ENCODE measurements around the gene FYB2.

Gene FYB2

DNA sequence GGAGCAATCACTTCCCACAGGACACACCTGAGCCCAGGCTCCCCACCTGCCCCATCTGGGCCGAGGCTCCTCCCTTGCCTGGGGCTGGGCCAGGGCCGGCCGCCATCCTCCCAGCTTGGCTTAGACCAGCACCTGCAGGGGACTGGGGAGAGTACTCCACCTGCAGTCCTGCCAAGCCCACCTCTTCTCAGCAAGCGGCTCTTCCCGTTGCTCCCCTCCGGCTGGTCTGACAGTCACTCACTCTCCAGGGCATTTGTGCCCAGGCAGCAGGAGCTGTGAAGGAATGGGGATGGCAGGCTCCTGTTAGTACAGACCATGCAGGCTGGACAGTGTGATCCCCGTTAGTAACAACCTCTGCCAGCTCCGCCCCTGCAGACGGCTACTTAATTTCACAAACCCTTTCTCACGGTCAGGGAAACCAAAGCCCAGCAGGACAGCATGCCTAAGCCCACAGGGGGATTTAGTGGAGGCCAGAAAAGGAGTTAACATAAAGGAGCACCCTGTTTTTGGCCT is at the start of gene FYB2:
TSS of gene FYB2 (minus strand) at position 18 of the 513 bp plus-strand sequence. CDS start 114 bp downstream, outside the sequence.
- Histone ChIP-seq H3K9ac (ENCODE audit: low read length) (no peak within 1 kb of the TSS), H3K4me1 (ENCODE audit: insufficient read depth, low read length) (peaks cover 8% of the 10 kb centered on the region), H3K9me3 (ENCODE audit: low read length) (no peaks in the 10 kb centered on the region), H3K27me3 (ENCODE audit: control insufficient read depth in 1 of 2, insufficient read depth in 2 of 2, low read length in 2 of 2) (no peaks in the 10 kb centered on the region), H3K36me3 (ENCODE audit: insufficient read depth, low read length) (no peaks in the 10 kb centered on the region), H3K4me3 (ENCODE audit: low read depth in 1 of 2, low read length in 2 of 2) (no peak within 1 kb of the TSS), H3K27ac (ENCODE audit: low read depth, low read length) (no peak within 1 kb of the TSS)

- no peaks in the 10 kb centered on the region for H3K27me3 ChIP-seq (ENCODE audit: control insufficient read depth in 1 of 2, insufficient read depth in 2 of 2, low read length in 2 of 2)
- no peaks in the 10 kb centered on the region for H3K36me3 ChIP-seq (ENCODE audit: insufficient read depth, low read length)
- H3K4me3 ChIP-seq (ENCODE audit: low read depth in 1 of 2, low read length in 2 of 2): no peak overlapping the region
- H3K4me1 ChIP-seq (ENCODE audit: insufficient read depth, low read length): no peaks in the 10 kb centered on the region
- no peaks in the 10 kb centered on the region for H3K9me3 ChIP-seq (ENCODE audit: low read length)
- no peak overlapping the region for H3K9ac ChIP-seq (ENCODE audit: low read length)
- no peak overlapping the region for H3K27ac ChIP-seq (ENCODE audit: low read depth, low read length)
These were observed 49.6 kb upstream of the FYB2 start for GRCh38 chr1:56868761-56869160.

GRCh38 chr1:56867491-56867890 is 48.3 kb upstream of the FYB2 start:
- Histone ChIP-seq H3K27me3 (ENCODE audit: control insufficient read depth in 1 of 2, insufficient read depth in 2 of 2, low read length in 2 of 2) (no peaks in the 10 kb centered on the region), H3K4me1 (ENCODE audit: insufficient read depth, low read length) (no peaks in the 10 kb centered on the region), H3K4me3 (ENCODE audit: low read depth in 1 of 2, low read length in 2 of 2) (no peak overlapping the region), H3K27ac (ENCODE audit: low read depth, low read length) (no peak overlapping the region), H3K36me3 (ENCODE audit: insufficient read depth, low read length) (no peaks in the 10 kb centered on the region), H3K9me3 (ENCODE audit: low read length) (no peaks in the 10 kb centered on the region), H3K9ac (ENCODE audit: low read length) (no peak overlapping the region)

- Histone ChIP-seq H3K4me3 (ENCODE audit: low read depth in 1 of 2, low read length in 2 of 2) (no peak overlapping the region), H3K36me3 (ENCODE audit: insufficient read depth, low read length) (no peaks in the 10 kb centered on the region), H3K27me3 (ENCODE audit: control insufficient read depth in 1 of 2, insufficient read depth in 2 of 2, low read length in 2 of 2) (no peaks in the 10 kb centered on the region), H3K27ac (ENCODE audit: low read depth, low read length) (no peak overlapping the region), H3K9me3 (ENCODE audit: low read length) (no peaks in the 10 kb centered on the region), H3K9ac (ENCODE audit: low read length) (no peak overlapping the region), H3K4me1 (ENCODE audit: insufficient read depth, low read length) (no peaks in the 10 kb centered on the region)
These were observed 47.5 kb upstream of the FYB2 start for GRCh38 chr1:56866656-56867055.

DNA sequence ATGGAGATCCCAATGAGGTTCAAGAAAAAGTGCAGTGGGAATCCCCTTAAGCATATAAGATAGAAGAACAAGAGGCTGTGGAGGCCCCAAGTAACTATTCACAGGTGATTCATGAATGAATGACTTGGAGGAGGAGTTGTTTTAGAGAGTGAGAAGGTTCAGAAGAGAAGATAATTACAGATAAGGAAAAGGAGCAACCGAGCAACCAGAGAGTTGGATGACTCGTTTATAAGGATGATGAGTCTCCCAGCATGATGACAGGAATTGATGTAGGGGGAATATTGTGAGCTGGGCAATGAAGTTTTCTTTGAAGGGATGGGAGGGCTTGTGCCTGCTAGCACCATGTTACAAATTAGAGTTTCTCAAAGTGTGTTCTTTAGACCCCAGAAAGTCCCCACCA is 45.2 kb upstream of the FYB2 start:
- no peak overlapping the region for H3K4me3 ChIP-seq (ENCODE audit: low read depth in 1 of 2, low read length in 2 of 2)
- no peaks in the 10 kb centered on the region for H3K4me1 ChIP-seq (ENCODE audit: insufficient read depth, low read length)
- no peaks in the 10 kb centered on the region for H3K36me3 ChIP-seq (ENCODE audit: insufficient read depth, low read length)
- H3K9ac ChIP-seq (ENCODE audit: low read length): no peak overlapping the region
- H3K9me3 ChIP-seq (ENCODE audit: low read length): no peaks in the 10 kb centered on the region
- H3K27ac ChIP-seq (ENCODE audit: low read depth, low read length): no peak overlapping the region
- no peaks in the 10 kb centered on the region for H3K27me3 ChIP-seq (ENCODE audit: control insufficient read depth in 1 of 2, insufficient read depth in 2 of 2, low read length in 2 of 2)

GRCh38 chr1:56863265-56863992 is 44.2 kb upstream of the FYB2 start:
- H3K4me3 ChIP-seq (ENCODE audit: low read depth in 1 of 2, low read length in 2 of 2): no peak overlapping the region
- no peaks in the 10 kb centered on the region for H3K27me3 ChIP-seq (ENCODE audit: control insufficient read depth in 1 of 2, insufficient read depth in 2 of 2, low read length in 2 of 2)
- H3K36me3 ChIP-seq (ENCODE audit: insufficient read depth, low read length): no peaks in the 10 kb centered on the region
- H3K9ac ChIP-seq (ENCODE audit: low read length): no peak overlapping the region
- no peaks in the 10 kb centered on the region for H3K9me3 ChIP-seq (ENCODE audit: low read length)
- no peak overlapping the region for H3K27ac ChIP-seq (ENCODE audit: low read depth, low read length)
- H3K4me1 ChIP-seq (ENCODE audit: insufficient read depth, low read length): no peaks in the 10 kb centered on the region

DNA sequence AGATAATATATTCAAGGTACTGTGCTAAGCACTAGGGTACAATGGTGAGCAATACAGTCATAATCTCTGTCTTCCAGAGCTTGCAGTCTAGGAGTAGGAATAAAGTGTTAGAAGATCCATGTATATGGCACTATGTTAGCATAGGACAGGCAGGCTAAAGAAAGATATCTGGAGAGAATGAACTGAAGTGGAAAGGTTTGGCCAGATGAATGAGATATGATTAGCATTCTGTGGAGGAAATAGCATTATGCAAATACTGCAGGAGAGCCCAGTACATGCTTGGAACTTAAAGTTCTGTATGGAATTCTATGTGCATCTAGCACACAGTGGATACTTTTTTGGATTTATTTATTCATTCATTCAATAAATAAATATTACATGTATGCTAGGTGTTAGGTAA is 40.1 kb upstream of the FYB2 start:
- Histone ChIP-seq H3K9me3 (ENCODE audit: low read length) (no peaks in the 10 kb centered on the region), H3K4me1 (ENCODE audit: insufficient read depth, low read length) (no peaks in the 10 kb centered on the region), H3K4me3 (ENCODE audit: low read depth in 1 of 2, low read length in 2 of 2) (no peak overlapping the region), H3K9ac (ENCODE audit: low read length) (no peak overlapping the region), H3K27ac (ENCODE audit: low read depth, low read length) (no peak overlapping the region), H3K27me3 (ENCODE audit: control insufficient read depth in 1 of 2, insufficient read depth in 2 of 2, low read length in 2 of 2) (no peaks in the 10 kb centered on the region), H3K36me3 (ENCODE audit: insufficient read depth, low read length) (no peaks in the 10 kb centered on the region)

DNA sequence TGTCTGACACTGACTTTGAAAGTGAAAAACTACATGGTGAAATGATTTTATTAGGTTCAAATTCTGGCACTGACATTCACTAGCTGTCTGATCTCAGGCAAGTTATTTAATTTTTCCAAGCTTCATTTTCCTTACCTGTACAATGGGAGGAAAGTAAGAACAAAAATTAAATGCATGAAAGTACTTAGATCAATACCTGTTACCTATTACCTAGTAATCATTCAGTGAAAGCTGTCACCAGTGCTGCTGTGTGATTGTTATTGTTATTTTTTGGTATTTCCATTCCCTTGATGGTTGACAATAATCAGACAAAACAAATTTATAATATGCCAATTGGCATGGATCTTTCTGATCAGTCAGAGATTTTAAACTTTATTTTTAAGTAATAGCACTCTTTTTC is 37.0 kb upstream of the FYB2 start:
- Histone ChIP-seq H3K4me3 (ENCODE audit: low read depth in 1 of 2, low read length in 2 of 2) (no peak overlapping the region), H3K27ac (ENCODE audit: low read depth, low read length) (no peak overlapping the region), H3K9ac (ENCODE audit: low read length) (no peak overlapping the region), H3K36me3 (ENCODE audit: insufficient read depth, low read length) (no peaks in the 10 kb centered on the region), H3K27me3 (ENCODE audit: control insufficient read depth in 1 of 2, insufficient read depth in 2 of 2, low read length in 2 of 2) (no peaks in the 10 kb centered on the region), H3K4me1 (ENCODE audit: insufficient read depth, low read length) (no peaks in the 10 kb centered on the region), H3K9me3 (ENCODE audit: low read length) (no peaks in the 10 kb centered on the region)

- no peak overlapping the region for H3K9ac ChIP-seq (ENCODE audit: low read length)
- H3K36me3 ChIP-seq (ENCODE audit: insufficient read depth, low read length): no peaks in the 10 kb centered on the region
These were observed 36.0 kb upstream of the FYB2 start for GRCh38 chr1:56855190-56855589.

DNA sequence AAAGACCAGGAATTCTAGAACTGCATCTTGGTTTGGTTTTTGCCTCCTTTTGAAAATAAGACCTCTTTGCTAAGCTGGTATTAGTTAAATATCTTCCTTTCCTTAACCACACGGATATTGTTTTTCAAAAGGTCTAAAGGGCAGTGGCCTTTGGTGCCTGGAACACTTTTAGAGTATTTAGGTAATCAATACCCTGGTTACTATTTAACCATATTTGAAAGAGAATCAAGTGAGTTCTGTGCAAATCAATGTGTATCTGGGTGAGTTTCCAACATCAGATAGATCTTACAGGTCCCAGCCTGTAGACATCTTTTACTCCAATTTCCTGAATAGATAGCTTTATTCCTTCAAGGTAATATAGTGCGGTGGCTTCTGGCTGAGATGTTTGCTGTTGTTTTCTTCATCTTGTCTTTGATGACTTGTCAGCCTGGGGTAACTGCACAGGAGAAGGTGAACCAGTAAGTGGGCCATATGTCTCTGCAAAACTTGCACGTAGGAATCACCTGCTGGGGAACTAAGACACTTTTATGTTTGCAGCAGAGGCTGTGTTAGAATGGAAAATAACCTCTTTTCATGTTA is 35.4 kb upstream of the FYB2 start, which contains the start of gene C8A:
TSS of gene C8A (plus strand) at position 277 of the 579 bp plus-strand sequence. CDS start at position 382, 105 bp downstream.
- no peaks in the 10 kb centered on the region for H3K27me3 ChIP-seq (ENCODE audit: control insufficient read depth in 1 of 2, insufficient read depth in 2 of 2, low read length in 2 of 2)
- no peaks in the 10 kb centered on the region for H3K36me3 ChIP-seq (ENCODE audit: insufficient read depth, low read length)
- no peaks in the 10 kb centered on the region for H3K4me1 ChIP-seq (ENCODE audit: insufficient read depth, low read length)
- H3K9me3 ChIP-seq (ENCODE audit: low read length): no peaks in the 10 kb centered on the region
- H3K9ac ChIP-seq (ENCODE audit: low read length): no peak within 1 kb of the TSS
- no peak within 1 kb of the TSS for H3K4me3 ChIP-seq (ENCODE audit: low read depth in 1 of 2, low read length in 2 of 2)
- no peak within 1 kb of the TSS for H3K27ac ChIP-seq (ENCODE audit: low read depth, low read length)

More at GRCh38 chr1:56855190-56855589, 36.0 kb upstream of the FYB2 start:
- no peaks in the 10 kb centered on the region for H3K9me3 ChIP-seq (ENCODE audit: low read length)
- no peak overlapping the region for H3K27ac ChIP-seq (ENCODE audit: low read depth, low read length)
- no peaks in the 10 kb centered on the region for H3K27me3 ChIP-seq (ENCODE audit: control insufficient read depth in 1 of 2, insufficient read depth in 2 of 2, low read length in 2 of 2)
- H3K4me3 ChIP-seq (ENCODE audit: low read depth in 1 of 2, low read length in 2 of 2): no peak overlapping the region
- H3K4me1 ChIP-seq (ENCODE audit: insufficient read depth, low read length): no peaks in the 10 kb centered on the region

DNA sequence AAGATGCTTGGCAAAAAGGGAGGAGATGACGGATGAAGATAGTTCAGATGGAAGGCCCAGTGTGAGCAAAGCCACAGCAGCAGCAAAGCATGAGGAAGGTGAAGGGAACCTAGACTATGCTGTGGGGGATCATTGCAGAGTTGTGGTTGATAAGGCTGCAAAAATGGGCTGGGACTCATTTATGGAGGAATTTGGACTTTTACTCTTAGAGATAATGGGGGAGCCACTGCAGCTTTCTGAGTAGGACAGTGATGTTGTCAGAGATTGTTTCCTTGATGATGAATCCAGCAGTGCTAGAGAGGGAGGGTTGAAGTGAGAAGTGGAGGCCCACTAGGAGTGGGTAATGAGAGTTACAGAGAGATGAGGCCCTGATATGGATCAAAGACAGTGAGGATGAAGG is 33.3 kb upstream of the FYB2 start:
- Histone ChIP-seq H3K36me3 (ENCODE audit: insufficient read depth, low read length) (no peaks in the 10 kb centered on the region), H3K27ac (ENCODE audit: low read depth, low read length) (no peak overlapping the region), H3K4me1 (ENCODE audit: insufficient read depth, low read length) (no peaks in the 10 kb centered on the region), H3K9me3 (ENCODE audit: low read length) (no peaks in the 10 kb centered on the region), H3K9ac (ENCODE audit: low read length) (no peak overlapping the region), H3K27me3 (ENCODE audit: control insufficient read depth in 1 of 2, insufficient read depth in 2 of 2, low read length in 2 of 2) (no peaks in the 10 kb centered on the region), H3K4me3 (ENCODE audit: low read depth in 1 of 2, low read length in 2 of 2) (no peak overlapping the region)

GRCh38 chr1:56850922-56851321 is 31.7 kb upstream of the FYB2 start:
- Histone ChIP-seq H3K9me3 (ENCODE audit: low read length) (no peaks in the 10 kb centered on the region), H3K9ac (ENCODE audit: low read length) (no peak overlapping the region), H3K36me3 (ENCODE audit: insufficient read depth, low read length) (no peaks in the 10 kb centered on the region)

More at GRCh38 chr1:56850922-56851321, 31.7 kb upstream of the FYB2 start:
- Histone ChIP-seq H3K4me1 (ENCODE audit: insufficient read depth, low read length) (no peaks in the 10 kb centered on the region), H3K4me3 (ENCODE audit: low read depth in 1 of 2, low read length in 2 of 2) (no peak overlapping the region), H3K27me3 (ENCODE audit: control insufficient read depth in 1 of 2, insufficient read depth in 2 of 2, low read length in 2 of 2) (no peaks in the 10 kb centered on the region), H3K27ac (ENCODE audit: low read depth, low read length) (no peak overlapping the region)
